ENCODE data around the gene FANCG.

FANCG gene

DNA sequence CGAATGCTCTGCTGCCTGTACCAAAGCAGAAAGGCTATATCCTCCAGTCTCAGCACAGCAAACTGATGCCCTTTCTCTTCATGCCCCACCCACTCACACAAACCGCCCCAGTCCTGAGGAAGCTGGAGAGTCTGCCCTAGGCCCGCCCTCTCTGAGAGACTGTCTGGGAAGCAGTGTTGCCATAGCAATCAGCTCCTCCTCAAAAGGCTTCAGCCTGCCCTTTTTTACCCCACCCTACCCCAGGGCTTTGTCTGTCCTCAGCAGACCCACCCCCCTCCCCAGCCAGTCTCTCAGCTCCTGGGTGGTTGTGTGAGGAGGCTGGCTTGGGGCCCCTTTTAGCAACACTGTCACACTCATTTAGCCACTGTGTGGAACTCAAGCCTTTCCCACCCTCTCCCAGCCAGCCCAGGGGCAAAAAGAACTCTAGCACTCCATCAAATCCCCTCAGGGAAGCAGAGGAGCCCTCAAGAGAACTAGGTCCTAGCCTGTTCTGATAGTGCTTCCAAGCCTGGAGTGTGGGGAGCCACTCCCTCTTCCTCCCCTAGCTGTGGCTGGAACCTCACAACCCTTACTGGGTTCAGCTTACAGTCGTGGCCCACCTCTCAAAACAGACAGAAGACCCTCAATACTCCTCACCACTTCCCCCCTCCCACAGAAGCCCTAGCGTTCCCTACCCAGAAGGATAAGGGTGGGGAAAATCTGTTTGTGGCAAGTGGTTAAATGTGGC lies 34.5 kb upstream of the FANCG start (continued):
- TF ChIP-seq, protein P1, sequence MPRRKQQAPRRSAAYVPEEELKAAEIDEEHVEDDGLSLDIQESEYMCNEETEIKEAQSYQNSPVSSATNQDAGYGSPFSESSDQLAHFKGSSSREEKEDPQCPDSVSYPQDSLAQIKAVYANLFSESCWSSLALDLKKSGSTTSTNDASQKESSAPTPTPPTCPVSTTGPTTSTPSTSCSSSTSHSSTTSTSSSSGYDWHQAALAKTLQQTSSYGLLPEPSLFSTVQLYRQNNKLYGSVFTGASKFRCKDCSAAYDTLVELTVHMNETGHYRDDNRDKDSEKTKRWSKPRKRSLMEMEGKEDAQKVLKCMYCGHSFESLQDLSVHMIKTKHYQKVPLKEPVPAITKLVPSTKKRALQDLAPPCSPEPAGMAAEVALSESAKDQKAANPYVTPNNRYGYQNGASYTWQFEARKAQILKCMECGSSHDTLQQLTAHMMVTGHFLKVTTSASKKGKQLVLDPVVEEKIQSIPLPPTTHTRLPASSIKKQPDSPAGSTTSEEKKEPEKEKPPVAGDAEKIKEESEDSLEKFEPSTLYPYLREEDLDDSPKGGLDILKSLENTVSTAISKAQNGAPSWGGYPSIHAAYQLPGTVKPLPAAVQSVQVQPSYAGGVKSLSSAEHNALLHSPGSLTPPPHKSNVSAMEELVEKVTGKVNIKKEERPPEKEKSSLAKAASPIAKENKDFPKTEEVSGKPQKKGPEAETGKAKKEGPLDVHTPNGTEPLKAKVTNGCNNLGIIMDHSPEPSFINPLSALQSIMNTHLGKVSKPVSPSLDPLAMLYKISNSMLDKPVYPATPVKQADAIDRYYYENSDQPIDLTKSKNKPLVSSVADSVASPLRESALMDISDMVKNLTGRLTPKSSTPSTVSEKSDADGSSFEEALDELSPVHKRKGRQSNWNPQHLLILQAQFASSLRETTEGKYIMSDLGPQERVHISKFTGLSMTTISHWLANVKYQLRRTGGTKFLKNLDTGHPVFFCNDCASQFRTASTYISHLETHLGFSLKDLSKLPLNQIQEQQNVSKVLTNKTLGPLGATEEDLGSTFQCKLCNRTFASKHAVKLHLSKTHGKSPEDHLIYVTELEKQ (tag by site-specific recombination; IDR thresholded peaks at IDR 0.05; ENCODE audit: borderline replicate concordance) = no peak
- TF ChIP-seq, protein P2, sequence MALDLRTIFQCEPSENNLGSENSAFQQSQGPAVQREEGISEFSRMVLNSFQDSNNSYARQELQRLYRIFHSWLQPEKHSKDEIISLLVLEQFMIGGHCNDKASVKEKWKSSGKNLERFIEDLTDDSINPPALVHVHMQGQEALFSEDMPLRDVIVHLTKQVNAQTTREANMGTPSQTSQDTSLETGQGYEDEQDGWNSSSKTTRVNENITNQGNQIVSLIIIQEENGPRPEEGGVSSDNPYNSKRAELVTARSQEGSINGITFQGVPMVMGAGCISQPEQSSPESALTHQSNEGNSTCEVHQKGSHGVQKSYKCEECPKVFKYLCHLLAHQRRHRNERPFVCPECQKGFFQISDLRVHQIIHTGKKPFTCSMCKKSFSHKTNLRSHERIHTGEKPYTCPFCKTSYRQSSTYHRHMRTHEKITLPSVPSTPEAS (tag by site-specific recombination; IDR thresholded peaks at IDR 0.05) = no peak
- TF ChIP-seq, protein P3, sequence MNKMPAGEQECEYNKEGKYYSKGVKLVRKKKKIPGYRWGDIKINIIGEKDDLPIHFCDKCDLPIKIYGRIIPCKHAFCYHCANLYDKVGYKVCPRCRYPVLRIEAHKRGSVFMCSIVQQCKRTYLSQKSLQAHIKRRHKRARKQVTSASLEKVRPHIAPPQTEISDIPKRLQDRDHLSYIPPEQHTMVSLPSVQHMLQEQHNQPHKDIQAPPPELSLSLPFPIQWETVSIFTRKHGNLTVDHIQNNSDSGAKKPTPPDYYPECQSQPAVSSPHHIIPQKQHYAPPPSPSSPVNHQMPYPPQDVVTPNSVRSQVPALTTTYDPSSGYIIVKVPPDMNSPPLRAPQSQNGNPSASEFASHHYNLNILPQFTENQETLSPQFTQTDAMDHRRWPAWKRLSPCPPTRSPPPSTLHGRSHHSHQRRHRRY (tag by site-specific recombination; IDR thresholded peaks at IDR 0.05) = no peak
- TF ChIP-seq, protein P4, sequence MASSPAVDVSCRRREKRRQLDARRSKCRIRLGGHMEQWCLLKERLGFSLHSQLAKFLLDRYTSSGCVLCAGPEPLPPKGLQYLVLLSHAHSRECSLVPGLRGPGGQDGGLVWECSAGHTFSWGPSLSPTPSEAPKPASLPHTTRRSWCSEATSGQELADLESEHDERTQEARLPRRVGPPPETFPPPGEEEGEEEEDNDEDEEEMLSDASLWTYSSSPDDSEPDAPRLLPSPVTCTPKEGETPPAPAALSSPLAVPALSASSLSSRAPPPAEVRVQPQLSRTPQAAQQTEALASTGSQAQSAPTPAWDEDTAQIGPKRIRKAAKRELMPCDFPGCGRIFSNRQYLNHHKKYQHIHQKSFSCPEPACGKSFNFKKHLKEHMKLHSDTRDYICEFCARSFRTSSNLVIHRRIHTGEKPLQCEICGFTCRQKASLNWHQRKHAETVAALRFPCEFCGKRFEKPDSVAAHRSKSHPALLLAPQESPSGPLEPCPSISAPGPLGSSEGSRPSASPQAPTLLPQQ (tag by site-specific recombination; IDR thresholded peaks at IDR 0.05) = no peak
- TF ChIP-seq MZF1 (tag by site-specific recombination; IDR thresholded peaks at IDR 0.05; ENCODE audit: borderline replicate concordance) = no peak
- TF ChIP-seq ZFHX2 (tag by site-specific recombination; conservative IDR thresholded peaks at IDR 0.05) = peak; percentile 39; the same call in 1 of the 2 replicates
- TF ChIP-seq ZNF157 (tag by site-specific recombination; IDR thresholded peaks at IDR 0.05) = no peak
- TF ChIP-seq, protein P5, sequence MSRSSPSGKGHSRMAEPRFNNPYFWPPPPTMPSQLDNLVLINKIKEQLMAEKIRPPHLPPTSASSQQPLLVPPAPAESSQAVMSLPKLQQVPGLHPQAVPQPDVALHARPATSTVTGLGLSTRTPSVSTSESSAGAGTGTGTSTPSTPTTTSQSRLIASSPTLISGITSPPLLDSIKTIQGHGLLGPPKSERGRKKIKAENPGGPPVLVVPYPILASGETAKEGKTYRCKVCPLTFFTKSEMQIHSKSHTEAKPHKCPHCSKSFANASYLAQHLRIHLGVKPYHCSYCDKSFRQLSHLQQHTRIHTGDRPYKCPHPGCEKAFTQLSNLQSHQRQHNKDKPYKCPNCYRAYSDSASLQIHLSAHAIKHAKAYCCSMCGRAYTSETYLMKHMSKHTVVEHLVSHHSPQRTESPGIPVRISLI (tag by site-specific recombination; IDR thresholded peaks at IDR 0.05) = no peak
- TF ChIP-seq SP3 (tag by site-specific recombination; IDR thresholded peaks at IDR 0.05) = peak; percentile 50
- no peak for TF ChIP-seq ZNF16 (tag by site-specific recombination; IDR thresholded peaks at IDR 0.05; ENCODE audit: low read depth)
- TF ChIP-seq ZSCAN30 (tag by site-specific recombination; IDR thresholded peaks at IDR 0.05) = no peak
- no peak for TF ChIP-seq ZNF274 (IDR thresholded peaks at IDR 0.05; ENCODE audit: low read length)
- TF ChIP-seq ZNF274 (tag by site-specific recombination; IDR thresholded peaks at IDR 0.05; ENCODE audit: borderline replicate concordance) = no peak
- TF ChIP-seq ZNF549 (tag by site-specific recombination; IDR thresholded peaks at IDR 0.05) = no peak
- TF ChIP-seq ZXDB (tag by site-specific recombination; IDR thresholded peaks at IDR 0.05) = no peak

DNA sequence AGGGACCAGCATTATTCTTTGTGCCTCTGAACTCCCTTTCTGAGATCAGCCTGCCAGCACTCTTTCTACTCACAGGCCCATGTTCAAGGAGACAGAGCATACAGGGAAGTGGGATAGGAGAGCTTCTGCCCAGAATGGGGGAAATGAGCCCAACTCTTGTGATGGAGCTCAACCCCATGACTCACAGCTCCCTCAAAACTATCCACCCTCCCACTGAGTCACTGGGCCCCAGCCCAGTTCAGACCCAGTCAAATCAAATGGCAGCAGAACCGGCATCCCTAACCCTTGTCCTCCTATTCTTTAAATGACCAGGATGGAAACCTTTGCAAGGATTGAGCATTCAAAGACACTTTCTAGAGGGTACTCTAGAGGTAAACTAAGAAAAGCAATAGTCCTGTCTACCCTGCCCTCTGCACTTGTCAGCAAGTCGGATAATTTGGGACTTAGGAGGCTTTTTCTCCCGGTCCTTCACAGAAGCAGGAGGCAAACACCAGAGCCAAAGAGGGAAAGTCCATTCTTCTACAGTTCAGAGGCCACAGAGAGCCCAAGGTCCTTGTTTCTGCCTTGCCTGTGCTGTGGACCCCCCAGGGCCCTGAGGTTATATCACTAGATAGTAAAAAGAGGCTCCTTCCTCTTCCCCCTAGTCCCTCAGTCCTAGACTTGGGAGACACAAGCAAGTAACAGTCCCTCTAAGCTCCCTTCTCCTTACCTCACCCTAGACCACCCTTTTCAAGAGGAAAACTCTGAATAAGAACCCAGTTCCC lies 32.7 kb upstream of the FANCG start:
- Histone ChIP-seq H3K4me1 (ENCODE audit: control insufficient read depth, insufficient read depth, low read length) (peaks cover 15% of the 10 kb centered on the region), H3K9me3 (ENCODE audit: control insufficient read depth, insufficient read depth, low read depth, low read length) (no peaks in the 10 kb centered on the region), H3K4me3 (ENCODE audit: low read depth, low read length) (no peak overlapping the region), H3K27ac (ENCODE audit: extremely low read depth, low read depth, low read length) (no peak overlapping the region), H3K36me3 (ENCODE audit: control insufficient read depth in 2 of 2, insufficient read depth in 1 of 2, low read length in 2 of 2) (peaks cover 0 to 12% of the 10 kb centered on the region in 2 experiments; a peak in 1 of 3 replicates)
- CTCF ChIA-PET = interaction anchor here (0.6 to 6.8 kb wide), 5 partner anchors 11 to 440 kb away, joined by 3 to 58 read pairs (median 4); partner anchors contain the start of gene PIGO
- POLR2A ChIA-PET = interaction anchor here (0.8 to 2.5 kb wide), 6 partner anchors 10 to 123 kb away, joined by 3 to 23 read pairs (median 7); partner anchors contain the start of genes DNAJB5, FANCG, PIGO and STOML2
- TF ChIP-seq HOXA7 (CRISPR knock-in tag; IDR thresholded peaks at IDR 0.05; ENCODE audit: borderline replicate concordance) (no peak), ZNF324 (tag by site-specific recombination; IDR thresholded peaks at IDR 0.05) (no peak), ZSCAN23 (tag by site-specific recombination; IDR thresholded peaks at IDR 0.05) (no peak), RBAK (tag by site-specific recombination; IDR thresholded peaks at IDR 0.05) (no peak), ZNF837 (tag by site-specific recombination; IDR thresholded peaks at IDR 0.05) (no peak), ZNF404 (tag by site-specific recombination; IDR thresholded peaks at IDR 0.05) (no peak), ZNF600 (tag by site-specific recombination; IDR thresholded peaks at IDR 0.05) (no peak), KLF7 (tag by site-specific recombination; IDR thresholded peaks at IDR 0.05; ENCODE audit: borderline replicate concordance) (no peak)
- TF ChIP-seq, protein P1 (tag by site-specific recombination; IDR thresholded peaks at IDR 0.05; ENCODE audit: borderline replicate concordance) = no peak

Data from HEK293 (cell line).